ENCODE results near the gene PACSIN2. TPM values are rescaled to one million over a fixed set of nuclear protein-coding genes. Genes with fewer than 3 reads are reported as not detected.
"Not testable (repeated sequence)": the region's sequence is repeated elsewhere in the genome, so short reads cannot be mapped to it uniquely, and the experiment has no call there.

The PACSIN2 gene
- total RNA-seq, 2 experiments from 2014 or later: 35.0 to 35.9 TPM

DNA sequence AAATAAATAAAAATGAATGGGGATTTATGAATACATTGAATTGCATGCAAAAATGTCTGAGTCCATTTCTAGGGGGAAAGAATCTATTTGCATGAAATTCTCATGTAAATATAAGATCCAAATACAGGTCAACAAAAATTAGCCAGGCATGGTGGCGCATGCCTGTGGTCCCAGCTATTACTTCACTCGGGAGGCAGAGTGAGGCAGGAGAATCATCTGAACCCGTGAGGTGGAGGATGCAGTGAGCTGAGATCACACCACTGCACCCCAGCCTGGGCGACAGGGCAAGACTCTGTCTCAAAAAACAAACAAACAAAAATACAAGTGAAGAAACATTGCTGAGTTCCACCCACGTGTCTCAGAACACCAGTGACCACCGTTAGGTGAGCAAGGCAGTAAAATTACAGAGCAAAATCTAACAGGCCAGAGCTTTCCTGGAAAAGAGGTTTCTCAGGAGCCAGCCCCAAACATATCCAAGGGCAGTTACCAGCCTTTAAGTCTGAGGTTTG lies 17.3 kb downstream of the PACSIN2 start:
- H3K27ac Mint-ChIP-seq: no peak overlapping the region
- peaks cover 59% of the 10 kb centered on the region for H3K4me1 Mint-ChIP-seq (ENCODE audit: low read depth)
- no peaks in the 10 kb centered on the region for H3K9me3 Mint-ChIP-seq
- POLR2A ChIA-PET: no interaction called here
- intact Hi-C loops (cut with micrococcal nuclease): no loop called here
- no peak for DNase-seq
- peaks cover 7% of the 10 kb centered on the region for H3K36me3 Mint-ChIP-seq
- no peak overlapping the region for H3K4me3 Mint-ChIP-seq
- H3K27me3 Mint-ChIP-seq: no peaks in the 10 kb centered on the region
- CTCF ChIA-PET: no interaction called here

GRCh38 chr22:42996646-42997365 lies 18.1 kb downstream of the PACSIN2 start:
- Mint-ChIP-seq H3K27me3 (no peaks in the 10 kb centered on the region), H3K4me1 (ENCODE audit: low read depth) (peaks cover 51% of the 10 kb centered on the region), H3K36me3 (peaks cover 7% of the 10 kb centered on the region), H3K4me3 (no peak overlapping the region), H3K27ac (no peak overlapping the region), H3K9me3 (no peaks in the 10 kb centered on the region)
- intact Hi-C loops (cut with micrococcal nuclease): no loop called here
- CTCF ChIA-PET: no interaction called here
- POLR2A ChIA-PET: no interaction called here
- DNase-seq: no peak

- H3K36me3 Mint-ChIP-seq; CTCF ChIA-PET; H3K27me3 Mint-ChIP-seq; H3K4me3 Mint-ChIP-seq; intact Hi-C loops (cut with micrococcal nuclease); POLR2A ChIA-PET; DNase-seq; H3K27ac Mint-ChIP-seq; H3K9me3 Mint-ChIP-seq: not testable (repeated sequence)
- peaks cover 46% of the 10 kb centered on the region for H3K4me1 Mint-ChIP-seq (ENCODE audit: low read depth)
These were observed 19.3 kb downstream of the PACSIN2 start for GRCh38 chr22:42995654-42996053.

DNA sequence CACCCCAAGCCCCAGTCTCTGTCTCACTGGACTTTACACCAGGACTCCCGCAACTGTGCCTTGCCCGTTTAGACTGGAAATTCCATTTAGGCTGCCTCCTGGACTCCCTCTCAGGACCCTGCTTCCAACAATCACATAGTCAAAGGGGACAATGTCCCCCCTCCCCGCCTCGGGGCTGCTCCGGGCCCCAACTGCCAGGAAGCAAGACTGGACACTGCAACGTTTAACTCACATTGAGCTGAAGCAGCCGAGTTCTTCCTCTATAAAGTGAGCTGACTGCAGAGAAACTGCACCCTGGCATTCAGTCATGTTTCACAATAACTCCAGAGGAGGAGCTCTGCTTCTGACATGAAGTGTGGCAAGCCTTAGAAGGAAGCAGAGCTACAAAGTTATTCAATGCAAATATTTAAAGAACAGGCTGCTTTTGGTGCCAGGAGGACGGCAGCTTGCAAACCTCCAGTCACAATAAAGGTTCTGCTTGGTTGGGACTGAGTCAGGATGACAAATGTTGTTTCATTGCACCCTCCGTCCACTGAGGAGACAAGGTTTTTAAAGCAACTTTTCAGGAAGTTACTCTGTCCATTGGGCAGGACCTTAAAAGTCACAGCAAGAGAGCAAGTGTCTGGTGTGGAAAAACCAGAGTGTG lies 19.9 kb downstream of the PACSIN2 start:
- Mint-ChIP-seq H3K36me3 (peaks cover 7% of the 10 kb centered on the region), H3K4me1 (ENCODE audit: low read depth) (peaks cover 45% of the 10 kb centered on the region), H3K27me3 (no peaks in the 10 kb centered on the region), H3K27ac (no peak overlapping the region), H3K4me3 (no peak overlapping the region), H3K9me3 (no peaks in the 10 kb centered on the region)
- ChIA-PET CTCF (interaction anchor here (1.4 kb wide), 1 partner anchor 39 kb away, joined by 3 read pairs; no protein-coding TSS in a partner anchor), POLR2A (no interaction called here)
- intact Hi-C loops (cut with micrococcal nuclease): no loop called here
- DNase-seq: no peak

GRCh38 chr22:42994276-42994916 lies 20.6 kb downstream of the PACSIN2 start:
- CTCF ChIA-PET: interaction anchor here (1.4 kb wide), 1 partner anchor 40 kb away, joined by 3 read pairs; no protein-coding TSS in a partner anchor
- DNase-seq: no peak
- POLR2A ChIA-PET: interaction anchor here (1.0 kb wide), 1 partner anchor 92 kb away, joined by 3 read pairs; no protein-coding TSS in a partner anchor
- peaks cover 38% of the 10 kb centered on the region for H3K4me1 Mint-ChIP-seq (ENCODE audit: low read depth)
- H3K9me3 Mint-ChIP-seq: no peaks in the 10 kb centered on the region
- H3K27me3 Mint-ChIP-seq: no peaks in the 10 kb centered on the region
- H3K36me3 Mint-ChIP-seq: peaks cover 7% of the 10 kb centered on the region
- H3K27ac Mint-ChIP-seq: no peak overlapping the region
- intact Hi-C loops (cut with micrococcal nuclease): no loop called here
- H3K4me3 Mint-ChIP-seq: no peak overlapping the region

DNA sequence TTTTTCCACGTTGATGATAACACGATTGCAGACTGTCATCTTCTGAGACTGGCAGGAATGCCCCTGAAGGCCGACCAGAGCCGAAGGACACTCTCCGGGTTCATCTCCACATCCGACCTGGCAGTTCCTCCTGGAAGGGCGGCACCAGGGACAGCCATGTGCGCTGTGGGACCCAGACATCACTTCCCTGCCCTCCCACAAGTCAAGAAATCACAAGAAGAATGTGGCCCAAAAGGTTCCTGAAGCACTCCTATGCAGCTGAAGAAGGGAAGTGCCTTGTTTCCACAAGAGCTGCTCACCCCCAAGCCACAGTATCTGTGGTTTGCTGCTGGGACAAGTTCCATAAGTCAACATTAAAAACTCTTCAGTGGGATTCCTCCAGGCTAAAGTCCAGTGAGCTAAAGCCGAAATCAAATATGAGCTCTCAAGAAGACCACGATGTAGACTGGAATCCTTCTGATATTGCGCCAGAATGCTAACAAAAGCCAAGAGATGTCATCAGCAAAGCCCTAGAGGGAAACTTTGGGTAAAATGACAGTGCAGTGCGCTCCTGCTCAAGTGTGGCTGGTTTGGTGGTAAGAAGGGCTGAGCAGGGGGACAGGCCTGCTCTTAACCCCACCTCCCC lies 21.2 kb downstream of the PACSIN2 start:
- H3K4me1 Mint-ChIP-seq (ENCODE audit: low read depth): peaks cover 32% of the 10 kb centered on the region
- ChIA-PET CTCF (interaction anchor here (1.4 kb wide), 1 partner anchor 41 kb away, joined by 3 read pairs; no protein-coding TSS in a partner anchor), POLR2A (interaction anchor here (1.0 kb wide), 1 partner anchor 91 kb away, joined by 3 read pairs; no protein-coding TSS in a partner anchor)
- H3K4me3 Mint-ChIP-seq: no peak overlapping the region
- no peak overlapping the region for H3K27ac Mint-ChIP-seq
- no peaks in the 10 kb centered on the region for H3K9me3 Mint-ChIP-seq
- no peak for DNase-seq
- peaks cover 7% of the 10 kb centered on the region for H3K36me3 Mint-ChIP-seq
- H3K27me3 Mint-ChIP-seq: no peaks in the 10 kb centered on the region
- intact Hi-C loops (cut with micrococcal nuclease): no loop called here

DNA sequence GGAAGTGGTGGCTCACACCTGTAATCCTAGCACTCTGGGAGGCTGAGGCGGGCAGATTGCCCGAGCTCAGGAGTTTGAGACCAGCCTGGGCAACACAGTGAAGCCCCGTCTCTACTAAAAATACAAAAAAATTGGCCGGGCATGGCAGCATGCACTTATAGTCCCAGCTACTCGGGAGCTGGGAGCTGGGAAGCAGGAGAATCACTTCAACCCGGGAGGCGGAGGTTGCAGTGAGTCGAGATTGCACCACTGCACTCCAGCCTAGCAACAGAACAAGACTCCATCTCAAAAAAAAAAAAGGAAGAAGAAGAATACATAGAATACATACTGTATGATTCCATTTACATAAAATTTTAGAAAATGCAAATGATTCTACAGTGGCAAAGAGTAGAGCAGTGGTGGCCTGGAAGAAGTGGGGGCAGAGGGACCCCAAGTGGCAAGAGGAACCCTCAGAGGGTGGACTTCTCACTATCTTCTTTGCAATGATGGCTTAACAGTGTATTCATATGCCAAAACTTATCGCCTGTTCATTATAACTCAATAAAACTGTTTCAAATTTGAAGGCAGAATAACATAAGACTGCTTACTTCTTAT lies 22.0 kb downstream of the PACSIN2 start:
- H3K4me1 Mint-ChIP-seq (ENCODE audit: low read depth): peaks cover 24% of the 10 kb centered on the region
- intact Hi-C loops (cut with micrococcal nuclease): no loop called here
- no peak overlapping the region for H3K4me3 Mint-ChIP-seq
- H3K9me3 Mint-ChIP-seq: no peaks in the 10 kb centered on the region
- CTCF ChIA-PET: no interaction called here
- H3K27me3 Mint-ChIP-seq: no peaks in the 10 kb centered on the region
- POLR2A ChIA-PET: no interaction called here
- peaks cover 7% of the 10 kb centered on the region for H3K36me3 Mint-ChIP-seq
- no peak overlapping the region for H3K27ac Mint-ChIP-seq
- no peak for DNase-seq

DNA sequence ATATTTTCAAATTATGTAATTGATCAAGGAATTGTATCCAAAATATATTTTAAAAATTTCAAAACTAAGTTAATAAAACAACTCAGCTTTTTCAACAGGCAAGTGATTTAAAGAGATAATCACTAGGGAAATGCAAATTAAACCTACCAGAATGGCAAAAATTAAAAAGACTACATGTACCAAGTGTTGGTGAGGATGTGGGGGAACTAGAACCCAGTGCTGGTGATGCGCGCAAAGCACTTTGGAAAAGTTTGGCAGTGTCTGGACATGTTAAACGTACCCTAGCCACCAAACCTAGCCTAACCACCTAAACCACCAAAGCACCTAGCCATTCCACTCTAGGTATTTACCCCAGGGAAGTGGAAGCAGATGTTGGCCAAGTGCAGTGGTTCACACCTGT lies 22.9 kb downstream of the PACSIN2 start:
- H3K36me3 Mint-ChIP-seq: peaks cover 7% of the 10 kb centered on the region
- peaks cover 18% of the 10 kb centered on the region for H3K4me1 Mint-ChIP-seq (ENCODE audit: low read depth)
- intact Hi-C loops (cut with micrococcal nuclease): no loop called here
- no peak overlapping the region for H3K4me3 Mint-ChIP-seq
- CTCF ChIA-PET: no interaction called here
- H3K9me3 Mint-ChIP-seq: no peaks in the 10 kb centered on the region
- no peak for DNase-seq
- POLR2A ChIA-PET: no interaction called here
- H3K27me3 Mint-ChIP-seq: no peaks in the 10 kb centered on the region
- H3K27ac Mint-ChIP-seq: no peak overlapping the region

DNA sequence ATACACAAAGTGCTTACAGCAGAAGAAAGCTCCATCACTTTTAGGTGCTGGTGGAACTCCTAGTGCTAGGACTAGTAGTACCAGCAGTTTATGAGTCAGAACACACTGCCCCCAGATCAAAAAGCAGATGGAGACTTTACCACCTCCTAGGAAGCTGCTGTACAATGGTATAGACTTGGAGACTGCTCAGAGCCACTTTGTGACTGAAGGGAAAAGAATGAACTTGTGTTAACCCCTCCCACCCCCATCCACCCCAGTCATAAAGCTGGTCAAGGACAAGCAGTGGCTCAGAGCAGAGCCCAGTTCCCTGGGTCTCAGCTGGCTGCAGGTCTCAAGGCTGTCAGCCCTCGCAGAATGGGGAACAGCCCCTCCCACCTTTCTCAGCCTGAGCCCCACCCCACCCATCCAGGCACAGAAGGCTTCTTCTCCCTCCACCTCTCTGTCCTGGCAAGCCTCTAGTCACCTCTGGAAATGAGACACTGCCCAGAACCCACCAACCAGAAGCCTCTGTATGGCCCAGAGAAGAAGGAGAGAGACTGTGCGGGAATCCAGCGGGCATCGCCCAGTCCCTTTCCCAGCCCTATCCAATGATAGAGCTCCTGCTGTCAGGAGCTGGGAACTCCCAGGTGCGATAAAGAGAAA lies 23.8 kb downstream of the PACSIN2 start:
- Mint-ChIP-seq H3K27ac (no peak overlapping the region), H3K4me3 (no peak overlapping the region), H3K36me3 (peaks cover 7% of the 10 kb centered on the region), H3K9me3 (no peaks in the 10 kb centered on the region), H3K4me1 (ENCODE audit: low read depth) (peaks cover 18% of the 10 kb centered on the region), H3K27me3 (no peaks in the 10 kb centered on the region)
- ChIA-PET CTCF (interaction anchor here (0.6 to 1.2 kb wide), 2 partner anchors 11 to 43 kb away, joined by 3 to 4 read pairs; no protein-coding TSS in a partner anchor), POLR2A (interaction anchor here (1.0 kb wide), 1 partner anchor 9 kb away, joined by 3 read pairs; no protein-coding TSS in a partner anchor)
- intact Hi-C loops (cut with micrococcal nuclease): no loop called here
- DNase-seq: no peak

- no peak overlapping the region for H3K4me3 Mint-ChIP-seq
- H3K27ac Mint-ChIP-seq: no peak overlapping the region
- H3K4me1 Mint-ChIP-seq (ENCODE audit: low read depth): peaks cover 17% of the 10 kb centered on the region
- DNase-seq: no peak
- POLR2A ChIA-PET: interaction anchor here (1.0 kb wide), 1 partner anchor 10 kb away, joined by 3 read pairs; no protein-coding TSS in a partner anchor
- intact Hi-C loops (cut with micrococcal nuclease): no loop called here
- H3K36me3 Mint-ChIP-seq: peaks cover 7% of the 10 kb centered on the region
- H3K9me3 Mint-ChIP-seq: no peaks in the 10 kb centered on the region
- CTCF ChIA-PET: interaction anchor here (1.2 kb wide), 1 partner anchor 43 kb away, joined by 4 read pairs; no protein-coding TSS in a partner anchor
- no peaks in the 10 kb centered on the region for H3K27me3 Mint-ChIP-seq
These were observed 24.7 kb downstream of the PACSIN2 start for GRCh38 chr22:42990131-42990838.

DNA sequence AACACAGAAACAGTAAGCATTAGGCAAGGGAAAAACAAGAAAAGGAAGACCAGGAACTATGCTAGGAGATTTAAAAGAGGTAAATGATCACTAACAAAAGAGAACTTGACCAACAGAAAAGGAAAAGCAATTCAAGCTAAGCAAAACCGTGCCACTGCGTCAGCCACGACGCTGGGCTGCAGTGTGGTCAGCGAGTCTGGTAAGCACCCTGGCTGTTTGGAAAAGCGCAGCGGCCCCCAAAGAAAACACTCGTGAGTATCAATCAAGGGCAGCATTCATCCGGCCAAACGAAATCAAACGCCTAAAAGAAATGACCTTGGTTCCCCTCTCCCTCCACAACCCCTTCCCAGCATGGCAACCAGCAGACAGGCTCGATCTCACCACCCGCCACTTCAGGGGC lies 28.8 kb downstream of the PACSIN2 start:
- DNase-seq: no peak
- Mint-ChIP-seq H3K27me3 (no peaks in the 10 kb centered on the region), H3K36me3 (no peaks in the 10 kb centered on the region), H3K9me3 (no peaks in the 10 kb centered on the region), H3K27ac (no peak overlapping the region), H3K4me1 (ENCODE audit: low read depth) (peaks cover 9% of the 10 kb centered on the region), H3K4me3 (no peak overlapping the region)
- intact Hi-C loops (cut with micrococcal nuclease): no loop called here
- CTCF ChIA-PET: no interaction called here
- POLR2A ChIA-PET: no interaction called here

Data from activated CD4-positive, alpha-beta memory T cell treated with anti-CD3 and anti-CD28 coated beads for 36 hours (primary cell).